Loucy (cell line): ENCODE results near the gene CYP19A1.

Experiments
- H2AFZ ChIP-seq: fragments of 200-600 bp; sonication (generic); 2 replicates; pipeline ENCODE4 v1.6.0; 2016; ENCODE audit warnings: antibody characterized with exemption, mild to moderate bottlenecking, low read length, moderate library complexity
- H3F3A ChIP-seq: fragments of 200-600 bp; 2 replicates; pipeline ENCODE4 v1.6.0; 2016; ENCODE audit warnings: antibody characterized with exemption, low read depth, mild to moderate bottlenecking
- H3K27me3 ChIP-seq: fragments of 200-600 bp; sonication (generic); 2 replicates; pipeline ENCODE4 v1.6.1; 2014; ENCODE audit warnings: low read length, mild to moderate bottlenecking; ENCODE audit not compliant: insufficient read depth, poor library complexity, severe bottlenecking
- H3K36me3 ChIP-seq: fragments of 200-600 bp; sonication (generic); 2 replicates; pipeline ENCODE4 v1.6.1; 2016; ENCODE audit warnings: low read length; ENCODE audit not compliant: insufficient read depth
- H3K4me1 ChIP-seq: fragments of 200-600 bp; sonication (generic); 2 replicates; pipeline ENCODE4 v1.5.1; 2014; ENCODE audit warnings: low read length, mild to moderate bottlenecking; ENCODE audit not compliant: insufficient read depth, poor library complexity, severe bottlenecking
- H3K4me2 ChIP-seq: fragments of 200-600 bp; sonication (generic); 2 replicates; pipeline ENCODE4 v1.6.0; 2014; ENCODE audit warnings: antibody characterized with exemption, low read length, low read depth, mild to moderate bottlenecking; ENCODE audit not compliant: poor library complexity, severe bottlenecking
- H3K4me3 ChIP-seq: fragments of 200-600 bp; sonication (generic); 2 replicates; pipeline ENCODE4 v1.5.1; 2014; ENCODE audit warnings: low read length, mild to moderate bottlenecking, mixed read lengths; ENCODE audit not compliant: poor library complexity, severe bottlenecking
- H3K79me2 ChIP-seq: fragments of 200-600 bp; sonication (generic); 2 replicates; pipeline ENCODE4 v1.6.1; 2014; ENCODE audit warnings: low read length; ENCODE audit not compliant: insufficient read depth
- H3K9ac ChIP-seq: fragments of 200-600 bp; sonication (generic); 2 replicates; pipeline ENCODE4 v1.6.0; 2014; ENCODE audit warnings: mild to moderate bottlenecking, low read depth, low read length, moderate library complexity; ENCODE audit not compliant: poor library complexity, severe bottlenecking
- H3K9me2 ChIP-seq: fragments of 200-600 bp; sonication (generic); replicated peaks from 2 replicates; pipeline ENCODE4 v1.6.1; 2016; ENCODE audit warnings: low read depth, low read length, mixed read lengths
- H3K9me3 ChIP-seq: fragments of 200-600 bp; sonication (generic); 2 replicates; pipeline ENCODE4 v1.6.1; 2014; ENCODE audit warnings: mild to moderate bottlenecking, antibody characterized with exemption, low read length, low read depth; ENCODE audit not compliant: insufficient read depth
- H4K20me1 ChIP-seq: fragments of 200-600 bp; sonication (generic); 2 replicates; pipeline ENCODE4 v1.6.0; 2014; ENCODE audit warnings: antibody characterized with exemption, low read length, mild to moderate bottlenecking; ENCODE audit not compliant: insufficient read depth, poor library complexity, severe bottlenecking
- EZH2phosphoT487 ChIP-seq: fragments of 200-600 bp; IDR thresholded peaks from 2 replicates; pipeline ENCODE4 v1.6.1; 2018; ENCODE audit warnings: antibody characterized with exemption, mild to moderate bottlenecking, moderate library complexity, borderline replicate concordance
- TF ChIP-seq, protein P1 (sequence below): fragments of 200-600 bp; sonication (generic); conservative IDR thresholded peaks from 2 replicates; pipeline ENCODE4 v1.5.1; 2014; ENCODE audit warnings: mild to moderate bottlenecking, antibody characterized with exemption, low read length

The CYP19A1 gene

DNA sequence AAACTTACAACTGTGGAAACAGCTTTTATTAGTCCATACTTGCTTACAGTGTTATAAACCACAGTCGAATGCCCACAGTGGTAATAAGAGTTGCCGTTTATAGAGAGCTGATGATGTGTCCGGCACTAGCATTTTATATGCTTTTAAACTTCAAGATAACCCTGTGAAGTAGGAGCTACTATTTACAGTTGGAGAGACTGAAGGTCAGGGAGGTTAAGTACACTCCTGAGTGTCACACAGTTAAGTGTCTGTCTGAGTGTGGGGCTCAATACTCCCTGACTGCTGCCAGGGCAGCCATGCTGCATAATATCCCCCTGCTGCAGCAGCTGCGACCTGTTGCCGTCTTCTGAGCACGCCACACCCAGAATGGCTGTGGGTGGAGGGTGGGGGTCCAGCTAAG is 153.8 kb downstream of the CYP19A1 start:
- TF ChIP-seq EZH2phosphoT487, result no peak
- no peak overlapping the region for H2AFZ ChIP-seq
- H3K9me2 ChIP-seq, result no peaks in the 10 kb centered on the region

DNA sequence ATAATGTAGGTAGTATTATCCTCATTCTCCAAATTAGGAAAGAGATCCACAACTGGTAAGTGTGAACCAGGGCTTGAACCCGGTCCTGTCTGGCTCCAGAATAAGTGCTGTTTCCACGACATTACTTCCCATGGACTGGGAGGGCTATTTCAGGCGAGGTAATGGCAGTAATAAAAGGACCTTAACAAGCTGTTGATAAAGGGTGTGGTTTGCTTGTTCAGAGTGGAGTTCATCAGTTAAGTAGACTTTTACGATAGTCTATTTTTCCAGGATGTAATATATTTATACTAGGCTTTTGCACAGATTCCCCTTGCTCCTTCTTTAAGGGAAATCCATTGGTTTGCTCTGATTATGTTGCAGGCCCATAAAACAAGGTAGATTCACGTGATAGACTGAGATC is 155.3 kb downstream of the CYP19A1 start:
- Histone ChIP-seq H3K27me3 (no peaks in the 10 kb centered on the region), H3K4me1 (no peaks in the 10 kb centered on the region), H3K36me3 (no peaks in the 10 kb centered on the region), H3F3A (no peaks in the 10 kb centered on the region), H4K20me1 (no peaks in the 10 kb centered on the region), H3K79me2 (no peaks in the 10 kb centered on the region), H3K4me2 (no peak overlapping the region), H3K9me2 (no peaks in the 10 kb centered on the region), H3K9ac (no peak overlapping the region), H3K9me3 (no peaks in the 10 kb centered on the region), H2AFZ (no peak overlapping the region), H3K4me3 (no peak overlapping the region)
- TF ChIP-seq EZH2phosphoT487, result no peak
- TF ChIP-seq, protein P1, sequence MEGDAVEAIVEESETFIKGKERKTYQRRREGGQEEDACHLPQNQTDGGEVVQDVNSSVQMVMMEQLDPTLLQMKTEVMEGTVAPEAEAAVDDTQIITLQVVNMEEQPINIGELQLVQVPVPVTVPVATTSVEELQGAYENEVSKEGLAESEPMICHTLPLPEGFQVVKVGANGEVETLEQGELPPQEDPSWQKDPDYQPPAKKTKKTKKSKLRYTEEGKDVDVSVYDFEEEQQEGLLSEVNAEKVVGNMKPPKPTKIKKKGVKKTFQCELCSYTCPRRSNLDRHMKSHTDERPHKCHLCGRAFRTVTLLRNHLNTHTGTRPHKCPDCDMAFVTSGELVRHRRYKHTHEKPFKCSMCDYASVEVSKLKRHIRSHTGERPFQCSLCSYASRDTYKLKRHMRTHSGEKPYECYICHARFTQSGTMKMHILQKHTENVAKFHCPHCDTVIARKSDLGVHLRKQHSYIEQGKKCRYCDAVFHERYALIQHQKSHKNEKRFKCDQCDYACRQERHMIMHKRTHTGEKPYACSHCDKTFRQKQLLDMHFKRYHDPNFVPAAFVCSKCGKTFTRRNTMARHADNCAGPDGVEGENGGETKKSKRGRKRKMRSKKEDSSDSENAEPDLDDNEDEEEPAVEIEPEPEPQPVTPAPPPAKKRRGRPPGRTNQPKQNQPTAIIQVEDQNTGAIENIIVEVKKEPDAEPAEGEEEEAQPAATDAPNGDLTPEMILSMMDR, result no peak

More for the DNA sequence above, 153.8 kb downstream of the CYP19A1 start:
- Histone ChIP-seq H3K4me3 (no peak overlapping the region), H4K20me1 (no peaks in the 10 kb centered on the region), H3F3A (no peaks in the 10 kb centered on the region), H3K9me3 (no peaks in the 10 kb centered on the region), H3K36me3 (no peaks in the 10 kb centered on the region), H3K79me2 (no peaks in the 10 kb centered on the region), H3K9ac (no peak overlapping the region), H3K4me2 (no peak overlapping the region), H3K4me1 (no peaks in the 10 kb centered on the region), H3K27me3 (no peaks in the 10 kb centered on the region)

DNA sequence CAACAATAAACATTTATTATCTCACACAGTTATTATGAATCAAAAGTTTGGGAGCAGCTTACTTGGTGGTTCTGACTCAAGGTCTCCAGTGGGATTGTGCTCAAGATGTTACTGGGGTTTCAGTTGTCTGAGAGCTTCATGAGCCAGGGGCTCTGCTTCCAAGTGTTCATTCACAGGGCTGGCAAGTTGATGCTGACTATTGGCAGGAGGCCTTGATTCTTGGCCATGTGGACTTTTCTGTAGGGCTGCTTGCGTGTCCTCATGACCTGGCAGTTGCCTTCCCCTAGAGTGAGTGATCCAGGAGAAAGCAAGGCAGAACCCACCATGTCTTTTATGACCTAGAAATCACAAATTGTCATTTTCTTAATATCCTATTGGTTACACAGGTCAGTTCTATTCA is 156.5 kb downstream of the CYP19A1 start:
- H3K4me1 ChIP-seq, result no peaks in the 10 kb centered on the region
- no peaks in the 10 kb centered on the region for H4K20me1 ChIP-seq
- H3K9me3 ChIP-seq, result no peaks in the 10 kb centered on the region
- no peaks in the 10 kb centered on the region for H3K36me3 ChIP-seq
- no peaks in the 10 kb centered on the region for H3K9me2 ChIP-seq
- H2AFZ ChIP-seq, result no peak overlapping the region
- H3K9ac ChIP-seq, result no peak overlapping the region
- TF ChIP-seq, protein P1, result no peak
- TF ChIP-seq EZH2phosphoT487, result no peak
- H3F3A ChIP-seq, result no peaks in the 10 kb centered on the region
- no peaks in the 10 kb centered on the region for H3K27me3 ChIP-seq
- H3K4me2 ChIP-seq, result no peak overlapping the region
- H3K79me2 ChIP-seq, result no peaks in the 10 kb centered on the region
- H3K4me3 ChIP-seq, result no peak overlapping the region

DNA sequence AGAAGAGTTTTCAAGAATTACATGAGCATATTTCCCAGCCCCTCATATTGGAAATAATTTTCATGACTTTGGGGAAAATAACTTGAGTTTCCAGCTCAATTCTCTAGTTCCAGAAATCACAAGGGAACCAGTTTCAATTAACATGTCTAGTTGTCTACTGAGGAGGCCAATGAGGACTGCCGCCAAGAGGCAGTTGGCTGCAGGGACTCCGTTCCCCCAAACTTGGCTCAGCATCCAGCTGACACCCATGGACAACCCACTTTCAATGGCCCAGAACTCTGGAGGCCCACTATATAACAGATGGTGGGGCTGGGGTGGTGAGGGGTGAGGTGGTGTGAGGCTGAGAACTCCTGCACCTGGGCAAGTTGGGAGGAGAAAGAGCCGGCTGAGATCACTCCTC is 157.2 kb downstream of the CYP19A1 start:
- Histone ChIP-seq H3K79me2 (no peaks in the 10 kb centered on the region), H3K9me3 (no peaks in the 10 kb centered on the region), H3K4me2 (no peak overlapping the region), H3K27me3 (no peaks in the 10 kb centered on the region), H4K20me1 (no peaks in the 10 kb centered on the region), H3F3A (no peaks in the 10 kb centered on the region), H2AFZ (no peak overlapping the region), H3K9me2 (no peaks in the 10 kb centered on the region), H3K4me1 (no peaks in the 10 kb centered on the region), H3K4me3 (no peak overlapping the region), H3K36me3 (no peaks in the 10 kb centered on the region), H3K9ac (no peak overlapping the region)
- TF ChIP-seq, protein P1, result no peak
- no peak for TF ChIP-seq EZH2phosphoT487
